Liver (tissue), 3 donors: ENCODE data around the gene CACNA2D1.
"Not testable (repeated sequence)": the region's sequence is repeated elsewhere in the genome, so short reads cannot be mapped to it uniquely, and the experiment has no call there.

Experiments
- GABPA ChIP-seq, 2 donors: IDR thresholded peaks in 1 of 2; conservative IDR thresholded peaks in 1 of 2; 2 replicates each; pipeline ENCODE4 v1.6.1; 2016; ENCODE audit warnings: antibody characterized with exemption in 2 of 2, mild to moderate bottlenecking in 1 of 2, moderate library complexity in 1 of 2
- MAX ChIP-seq: IDR thresholded peaks from 2 replicates; pipeline ENCODE4 v1.6.1; 2016; ENCODE audit warnings: antibody characterized with exemption
- RAD21 ChIP-seq, 2 donors: IDR thresholded peaks; 2 replicates each; pipeline ENCODE4 v1.6.1; 2016; ENCODE audit warnings: antibody characterized with exemption in 2 of 2, mild to moderate bottlenecking in 2 of 2
- RXRA ChIP-seq, 2 donors: IDR thresholded peaks; 2 replicates each; pipeline ENCODE4 v1.6.1; 2017 to 2018; ENCODE audit warnings: antibody characterized with exemption in 2 of 2, mild to moderate bottlenecking in 1 of 2
- SP1 ChIP-seq: IDR thresholded peaks from 2 replicates; pipeline ENCODE4 v1.6.1; 2018; ENCODE audit warnings: antibody characterized with exemption, mild to moderate bottlenecking
- YY1 ChIP-seq: IDR thresholded peaks from 2 replicates; pipeline ENCODE4 v1.6.1; 2016; ENCODE audit warnings: antibody characterized with exemption, mild to moderate bottlenecking
- TF ChIP-seq, protein P1 (sequence below): IDR thresholded peaks from 2 replicates; pipeline ENCODE4 v1.6.1; 2016; ENCODE audit warnings: antibody characterized with exemption, mild to moderate bottlenecking
- TF ChIP-seq, protein P2 (sequence below): fragments of 150-350 bp; IDR thresholded peaks from 2 replicates; pipeline ENCODE4 v1.5.1; 2017; ENCODE audit warnings: improper control_type of control experiment, low read depth, low read length; ENCODE audit not compliant: missing input control
- donor health status: healthy.
- donor health status: healthy.

DNA sequence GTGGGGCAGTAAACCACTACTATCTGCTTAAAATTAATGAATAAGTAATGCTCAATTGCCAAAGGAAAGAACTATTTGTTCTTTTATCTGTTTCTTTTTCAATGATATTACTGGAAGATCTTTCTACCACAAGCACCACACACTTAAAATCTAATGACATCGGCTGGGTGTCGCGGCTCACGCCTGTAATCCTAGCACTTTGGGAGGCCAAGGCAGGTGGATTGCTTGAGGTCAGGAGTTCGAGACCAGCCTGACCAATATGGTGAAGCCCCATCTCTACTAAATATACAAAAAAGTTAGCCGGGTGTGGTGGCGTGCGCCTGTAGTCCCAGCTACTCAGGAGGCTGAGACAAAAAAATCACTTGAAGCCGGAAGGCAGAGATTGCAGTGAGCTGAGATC is 10.8 kb downstream of the CACNA2D1 start:
- TF ChIP-seq, protein P1, sequence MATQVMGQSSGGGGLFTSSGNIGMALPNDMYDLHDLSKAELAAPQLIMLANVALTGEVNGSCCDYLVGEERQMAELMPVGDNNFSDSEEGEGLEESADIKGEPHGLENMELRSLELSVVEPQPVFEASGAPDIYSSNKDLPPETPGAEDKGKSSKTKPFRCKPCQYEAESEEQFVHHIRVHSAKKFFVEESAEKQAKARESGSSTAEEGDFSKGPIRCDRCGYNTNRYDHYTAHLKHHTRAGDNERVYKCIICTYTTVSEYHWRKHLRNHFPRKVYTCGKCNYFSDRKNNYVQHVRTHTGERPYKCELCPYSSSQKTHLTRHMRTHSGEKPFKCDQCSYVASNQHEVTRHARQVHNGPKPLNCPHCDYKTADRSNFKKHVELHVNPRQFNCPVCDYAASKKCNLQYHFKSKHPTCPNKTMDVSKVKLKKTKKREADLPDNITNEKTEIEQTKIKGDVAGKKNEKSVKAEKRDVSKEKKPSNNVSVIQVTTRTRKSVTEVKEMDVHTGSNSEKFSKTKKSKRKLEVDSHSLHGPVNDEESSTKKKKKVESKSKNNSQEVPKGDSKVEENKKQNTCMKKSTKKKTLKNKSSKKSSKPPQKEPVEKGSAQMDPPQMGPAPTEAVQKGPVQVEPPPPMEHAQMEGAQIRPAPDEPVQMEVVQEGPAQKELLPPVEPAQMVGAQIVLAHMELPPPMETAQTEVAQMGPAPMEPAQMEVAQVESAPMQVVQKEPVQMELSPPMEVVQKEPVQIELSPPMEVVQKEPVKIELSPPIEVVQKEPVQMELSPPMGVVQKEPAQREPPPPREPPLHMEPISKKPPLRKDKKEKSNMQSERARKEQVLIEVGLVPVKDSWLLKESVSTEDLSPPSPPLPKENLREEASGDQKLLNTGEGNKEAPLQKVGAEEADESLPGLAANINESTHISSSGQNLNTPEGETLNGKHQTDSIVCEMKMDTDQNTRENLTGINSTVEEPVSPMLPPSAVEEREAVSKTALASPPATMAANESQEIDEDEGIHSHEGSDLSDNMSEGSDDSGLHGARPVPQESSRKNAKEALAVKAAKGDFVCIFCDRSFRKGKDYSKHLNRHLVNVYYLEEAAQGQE: not testable (repeated sequence)
- TF ChIP-seq, protein P2, sequence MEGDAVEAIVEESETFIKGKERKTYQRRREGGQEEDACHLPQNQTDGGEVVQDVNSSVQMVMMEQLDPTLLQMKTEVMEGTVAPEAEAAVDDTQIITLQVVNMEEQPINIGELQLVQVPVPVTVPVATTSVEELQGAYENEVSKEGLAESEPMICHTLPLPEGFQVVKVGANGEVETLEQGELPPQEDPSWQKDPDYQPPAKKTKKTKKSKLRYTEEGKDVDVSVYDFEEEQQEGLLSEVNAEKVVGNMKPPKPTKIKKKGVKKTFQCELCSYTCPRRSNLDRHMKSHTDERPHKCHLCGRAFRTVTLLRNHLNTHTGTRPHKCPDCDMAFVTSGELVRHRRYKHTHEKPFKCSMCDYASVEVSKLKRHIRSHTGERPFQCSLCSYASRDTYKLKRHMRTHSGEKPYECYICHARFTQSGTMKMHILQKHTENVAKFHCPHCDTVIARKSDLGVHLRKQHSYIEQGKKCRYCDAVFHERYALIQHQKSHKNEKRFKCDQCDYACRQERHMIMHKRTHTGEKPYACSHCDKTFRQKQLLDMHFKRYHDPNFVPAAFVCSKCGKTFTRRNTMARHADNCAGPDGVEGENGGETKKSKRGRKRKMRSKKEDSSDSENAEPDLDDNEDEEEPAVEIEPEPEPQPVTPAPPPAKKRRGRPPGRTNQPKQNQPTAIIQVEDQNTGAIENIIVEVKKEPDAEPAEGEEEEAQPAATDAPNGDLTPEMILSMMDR: not testable (repeated sequence)
- TF ChIP-seq RXRA (IDR thresholded peaks at IDR 0.05); GABPA (IDR thresholded peaks at IDR 0.05 in 1 of 2, conservative IDR thresholded peaks at IDR 0.05 in 1 of 2); RAD21 (IDR thresholded peaks at IDR 0.05); SP1; YY1; MAX: not testable (repeated sequence)
